T-helper 1 cell treated with Interleukin-12 subunit alpha and Interleukin-12 subunit beta and Interleukin-4 antibody, amounts not matched to agents 30 ng/mL and 1 ng/mL, for 36 hours (primary cell): ENCODE data around the gene MIB2. TPM values are rescaled to one million over a fixed set of nuclear protein-coding genes. Genes with fewer than 3 reads are reported as not detected.
"Not testable (repeated sequence)": the region's sequence is repeated elsewhere in the genome, so short reads cannot be mapped to it uniquely, and the experiment has no call there.

ENCODE experiments used
- intact Hi-C: fragments of 100-400 bp; cut with micrococcal nuclease; formaldehyde crosslinking; loops from one replicate; pipeline ENCODE4 v1.15.1; 2024
- total RNA-seq: library from RNA; stranded (reverse); gene quantifications from 2 replicates; pipeline ENCODE4 v1.2.3, GENCODE V29; 2022

The MIB2 gene
- total RNA-seq, 1 donor from 2014 or later: 36.7 TPM

- intact Hi-C loops: not testable (repeated sequence)
Measured at GRCh38 chr1:1646326-1646725, 31.0 kb downstream of the MIB2 start.

GRCh38 chr1:1647567-1648241 is 32.4 kb downstream of the MIB2 start:
- intact Hi-C loops: not testable (repeated sequence)

- intact Hi-C loops: not testable (repeated sequence)
Measured at GRCh38 chr1:1648265-1648664, 33.0 kb downstream of the MIB2 start.

- intact Hi-C loops: loop anchor here (1.0 to 2.0 kb wide), 4 partner anchors 44 to 188 kb away; partner anchors contain the start of genes ATAD3B, CDK11A, MIB2 and SSU72
Measured at GRCh38 chr1:1658583-1659549, 43.6 kb downstream of the MIB2 start, which contains the start of gene CDK11B. Gene CDK11B (minus strand): TSS chr1:1659004. CDS start chr1:1657485, 1,519 bp downstream.

GRCh38 chr1:1662392-1662791 is 47.1 kb downstream of the MIB2 start:
- intact Hi-C loops: not testable (repeated sequence)

GRCh38 chr1:1662830-1663560 is 47.7 kb downstream of the MIB2 start:
- intact Hi-C loops: not testable (repeated sequence)

GRCh38 chr1:1664318-1664717 is 49.0 kb downstream of the MIB2 start:
- intact Hi-C loops: not testable (repeated sequence)

- intact Hi-C loops: no loop called here
Measured at GRCh38 chr1:1664941-1665814, 49.9 kb downstream of the MIB2 start.

- intact Hi-C loops: no loop called here
Measured at GRCh38 chr1:1665815-1666251, 50.5 kb downstream of the MIB2 start.

- intact Hi-C loops: no loop called here
Measured at GRCh38 chr1:1666526-1666925, 51.2 kb downstream of the MIB2 start.

GRCh38 chr1:1669468-1670440 is 54.5 kb downstream of the MIB2 start:
- intact Hi-C loops: no loop called here

- intact Hi-C loops: no loop called here
Measured at GRCh38 chr1:1670866-1671265, 55.6 kb downstream of the MIB2 start.

- intact Hi-C loops: no loop called here
Measured at GRCh38 chr1:1671365-1672119, 56.2 kb downstream of the MIB2 start.

- intact Hi-C loops: no loop called here
Measured at GRCh38 chr1:1672181-1672965, 57.1 kb downstream of the MIB2 start.

GRCh38 chr1:1674806-1675205 is 59.5 kb downstream of the MIB2 start:
- intact Hi-C loops: not testable (repeated sequence)

GRCh38 chr1:1675218-1675617 is 59.9 kb downstream of the MIB2 start:
- intact Hi-C loops: not testable (repeated sequence)

GRCh38 chr1:1676087-1676486 is 60.8 kb downstream of the MIB2 start:
- intact Hi-C loops: not testable (repeated sequence)
